HCT116 (cell line): ENCODE measurements around the gene TWIST2. TPM values are rescaled to one million over a fixed set of nuclear protein-coding genes. Genes with fewer than 3 reads are reported as not detected.

Experiments
- ATAC-seq: fragments of 200-7000 bp; cut with Tn5 transposase; 2 replicates; pipeline ENCODE4 v1.9.1; 2020; ENCODE audit warnings: mild to moderate bottlenecking, moderate library complexity
- BruUV-seq: library from RNA; stranded (reverse); fragments of 400-500 nt; replicated peaks from 2 replicates; lab custom pipeline; 2021; lab: Mats Ljungman, UMichigan
- CTCF ChIA-PET: fragments of 300-600 bp; sonication (Branson Sonifier 250); formaldehyde crosslinking; loops from one replicate; lab custom pipeline; 2021; ENCODE audit warnings: antibody characterized with exemption; lab: Charles Lee
- POLR2A ChIA-PET: fragments of 300-600, 350-600 bp; sonication (Branson Sonifier 250); formaldehyde crosslinking; loops from one replicate; lab custom pipeline; 2021; ENCODE audit warnings: antibody characterized with exemption; lab: Charles Lee
- RAD21 ChIA-PET, 2 experiments: fragments of 300-600 bp; sonication (Branson Sonifier 250); formaldehyde crosslinking; loops; one replicate each; lab custom pipeline; 2023; ENCODE audit warnings: low total read pairs in 2 of 2; ENCODE audit not compliant: uncharacterized antibody in 2 of 2, unreplicated experiment in 2 of 2, low non-redundant PET in 1 of 2; lab: Charles Lee
- DNase-seq: peaks from one replicate; pipeline ENCODE4 v3.0.0-alpha.2; 2010; ENCODE audit warnings: low read depth, low spot score
- H2AFZ ChIP-seq: fragments of 200-600 bp; shearing (Covaris generic), sonication (generic); 2 replicates; pipeline ENCODE4 v1.6.1; 2017; ENCODE audit warnings: low read depth, mixed run types, mixed read lengths, antibody characterized with exemption, low read length; ENCODE audit not compliant: poor library complexity, severe bottlenecking
- H3K27ac ChIP-seq: 2 replicates; pipeline ENCODE4 v1.5.1; 2012; ENCODE audit warnings: low read depth, low read length
- H3K27me3 ChIP-seq: fragments of 200-600 bp; sonication (generic); 2 replicates; pipeline ENCODE4 v1.6.1; 2016; ENCODE audit warnings: mixed run types, low read length, mixed read lengths; ENCODE audit not compliant: insufficient read depth
- H3K36me3 ChIP-seq, 2 experiments: fragments of 200-500 bp in 1 of 2; fragments of 200-600 bp in 1 of 2; sonication (Bioruptor generic) in 1 of 2; sonication (generic) in 1 of 2; 2 replicates each; pipeline versions ENCODE4 v1.5.1 to v1.6.1; 2014 to 2016; ENCODE audit warnings: low read length in 2 of 2, inconsistent platforms in 1 of 2, mixed read lengths in 1 of 2, mixed run types in 1 of 2; ENCODE audit not compliant: insufficient read depth in 2 of 2, control insufficient read depth in 1 of 2
- H3K4me1 ChIP-seq, 2 experiments: fragments of 200-600 bp in 1 of 2; sonication (generic) in 1 of 2; 2 replicates each; pipeline versions ENCODE4 v1.5.1 to v1.6.1; 2012 to 2017; ENCODE audit warnings: low read length in 2 of 2, inconsistent platforms in 1 of 2, mild to moderate bottlenecking in 1 of 2, mixed read lengths in 1 of 2, mixed run types in 1 of 2, moderate library complexity in 1 of 2; ENCODE audit not compliant: insufficient read depth in 2 of 2, control insufficient read depth in 1 of 2
- H3K4me2 ChIP-seq: fragments of 200-600 bp; sonication (generic); 2 replicates; pipeline ENCODE4 v1.6.1; 2017; ENCODE audit warnings: mixed run types, low read length, mixed read lengths
- H3K4me3 ChIP-seq, 2 experiments: fragments of 200-600 bp in 1 of 2; sonication (generic) in 1 of 2; replicated peaks in 1 of 2; 2 replicates each; pipeline ENCODE4 v1.5.1; 2011 to 2016; ENCODE audit warnings: low read length in 2 of 2, control low read depth in 1 of 2, low read depth in 1 of 2, mild to moderate bottlenecking in 1 of 2, mixed read lengths in 1 of 2, mixed run types in 1 of 2
- H3K79me2 ChIP-seq: fragments of 200-600 bp; sonication (generic); 2 replicates; pipeline ENCODE4 v1.6.1; 2017; ENCODE audit warnings: mild to moderate bottlenecking, mixed run types, low read length, moderate library complexity, mixed read lengths; ENCODE audit not compliant: insufficient read depth
- H3K9ac ChIP-seq: fragments of 200-600 bp; sonication (generic); 2 replicates; pipeline ENCODE4 v1.6.1; 2016; ENCODE audit warnings: low read length, mixed read lengths
- H3K9me2 ChIP-seq: fragments of 200-600 bp; sonication (generic), shearing (Covaris generic); 2 replicates; pipeline ENCODE4 v1.6.1; 2017; ENCODE audit warnings: mixed run types, mild to moderate bottlenecking, moderate library complexity; ENCODE audit not compliant: insufficient read depth
- H3K9me3 ChIP-seq, 2 experiments: fragments of 200-500 bp in 1 of 2; fragments of 200-600 bp in 1 of 2; sonication (Bioruptor generic) in 1 of 2; sonication (generic) in 1 of 2; 2 replicates each; pipeline ENCODE4 v1.6.1; 2014 to 2017; ENCODE audit warnings: low read length in 2 of 2, mixed read lengths in 2 of 2, inconsistent platforms in 1 of 2, low read depth in 1 of 2, mild to moderate bottlenecking in 1 of 2, mixed run types in 1 of 2, moderate library complexity in 1 of 2; ENCODE audit not compliant: control insufficient read depth in 1 of 2, insufficient read depth in 1 of 2
- H4K20me1 ChIP-seq: fragments of 200-600 bp; sonication (generic), shearing (Covaris generic); 2 replicates; pipeline ENCODE4 v1.6.1; 2017; ENCODE audit warnings: mixed run types, mild to moderate bottlenecking, moderate library complexity; ENCODE audit not compliant: insufficient read depth
- ATF3 ChIP-seq: IDR thresholded peaks from 2 replicates; pipeline ENCODE4 v1.6.1; 2012
- ELF1 ChIP-seq: IDR thresholded peaks from 2 replicates; pipeline ENCODE4 v1.6.1; 2012; ENCODE audit warnings: low read depth, borderline replicate concordance
- EZH2phosphoT487 ChIP-seq: fragments of 200-600 bp; IDR thresholded peaks from 2 replicates; pipeline ENCODE4 v1.6.1; 2018; ENCODE audit warnings: antibody characterized with exemption, borderline replicate concordance
- MAX ChIP-seq: IDR thresholded peaks from 2 replicates; pipeline ENCODE4 v1.6.1; 2012
- RAD21 ChIP-seq: IDR thresholded peaks from 2 replicates; pipeline ENCODE4 v1.6.1; 2012; ENCODE audit warnings: low read depth, mild to moderate bottlenecking
- REST ChIP-seq: IDR thresholded peaks from 2 replicates; pipeline ENCODE4 v1.6.1; 2012; ENCODE audit warnings: low read depth
- SRF ChIP-seq: IDR thresholded peaks from 2 replicates; pipeline ENCODE4 v1.6.1; 2012; ENCODE audit warnings: low read depth
- TCF7L2 ChIP-seq: IDR thresholded peaks from 2 replicates; pipeline ENCODE4 v1.7.0; 2011; ENCODE audit warnings: borderline replicate concordance, inconsistent platforms; ENCODE audit not compliant: insufficient read depth, insufficient read length; ENCODE audit errors: extremely low read depth
- YY1 ChIP-seq: IDR thresholded peaks from 2 replicates; pipeline ENCODE4 v1.6.1; 2011; ENCODE audit warnings: low read length, low read depth, moderate library complexity, mild to moderate bottlenecking; ENCODE audit not compliant: insufficient replicate concordance; ENCODE audit errors: extremely low read depth
- ZFX ChIP-seq: fragments of 450-650 bp; IDR thresholded peaks from 2 replicates; pipeline ENCODE4 v1.6.1; 2017
- ZNF274 ChIP-seq: fragments of 200-500 bp; sonication (Bioruptor generic); IDR thresholded peaks from 2 replicates; pipeline ENCODE4 v1.6.1; 2014; ENCODE audit warnings: mild to moderate bottlenecking, low read depth, low read length, inconsistent platforms
- intact Hi-C: fragments of 100-400 bp; cut with micrococcal nuclease; formaldehyde crosslinking; loops from 2 replicates; pipeline ENCODE4 v1.10.0; 2022
- total RNA-seq: library from RNA; stranded (reverse); gene quantifications from one replicate; pipeline ENCODE4 v1.2.1, GENCODE V29; 2021; ENCODE audit not compliant: unreplicated experiment

TWIST2 gene
- total RNA-seq, 1 experiment from 2014 or later: not detected

GRCh38 chr2:238898534-238899281 is 50.8 kb downstream of the TWIST2 start:
- no peaks in the 10 kb centered on the region for H3K36me3 ChIP-seq
- no peak overlapping the region for H3K9ac ChIP-seq
- no peak overlapping the region for H3K4me3 ChIP-seq
- H4K20me1 ChIP-seq: no peaks in the 10 kb centered on the region
- RAD21 ChIA-PET: no interaction called here
- no peaks in the 10 kb centered on the region for H3K27me3 ChIP-seq
- no peaks in the 10 kb centered on the region; a peak in 1 of 4 replicates for H3K9me3 ChIP-seq
- H3K79me2 ChIP-seq: no peaks in the 10 kb centered on the region
- DNase-seq (no peak), ATAC-seq (no peak)
- no peak overlapping the region for H3K4me2 ChIP-seq
- POLR2A ChIA-PET: interaction anchor here (0.9 kb wide), 1 partner anchor 9 kb away, joined by 3 read pairs; no protein-coding TSS in a partner anchor
- TF ChIP-seq ZFX: no peak
- no peak for TF ChIP-seq TCF7L2
- no peak for TF ChIP-seq YY1
- no peak for TF ChIP-seq MAX
- TF ChIP-seq SRF: no peak
- TF ChIP-seq ZNF274: no peak
- no peak for TF ChIP-seq ELF1
- no peak for TF ChIP-seq ATF3
- TF ChIP-seq EZH2phosphoT487: no peak
- TF ChIP-seq RAD21: no peak
- no peak for TF ChIP-seq REST
- H3K4me1 ChIP-seq: peaks cover 15 to 21% of the 10 kb centered on the region in 2 experiments
- intact Hi-C loops: no loop called here
- H3K27ac ChIP-seq: no peak overlapping the region
- CTCF ChIA-PET: no interaction called here
- H3K9me2 ChIP-seq: no peaks in the 10 kb centered on the region
- H2AFZ ChIP-seq: no peak overlapping the region
- BruUV-seq: no TSS peak
